Panc1 (cell line): ENCODE data around the gene DOCK8. TPM values are rescaled to one million over a fixed set of nuclear protein-coding genes. Genes with fewer than 3 reads are reported as not detected.

ENCODE experiments used
- ATAC-seq: fragments of 200-7000 bp; cut with Tn5 transposase; 2 replicates; pipeline ENCODE4 v1.9.1; 2020; ENCODE audit warnings: mild to moderate bottlenecking, moderate library complexity
- BruUV-seq: library from RNA; stranded (reverse); fragments of 400-500 nt; replicated peaks from 2 replicates; lab custom pipeline; 2021; lab: Mats Ljungman, UMichigan
- CTCF ChIA-PET: fragments of 300-600 bp; sonication (Branson Sonifier 250); formaldehyde crosslinking; loops from one replicate; lab custom pipeline; 2022; ENCODE audit warnings: antibody characterized with exemption; lab: Charles Lee
- POLR2A ChIA-PET: fragments of 300-600 bp; sonication (Branson Sonifier 250); formaldehyde crosslinking; loops from one replicate; lab custom pipeline; 2022; ENCODE audit warnings: antibody characterized with exemption; lab: Charles Lee
- DNase-seq: peaks from one replicate; pipeline ENCODE4 v3.0.0-alpha.2; 2010; ENCODE audit warnings: low read depth, low spot score
- H3K27ac ChIP-seq: 2 replicates; pipeline ENCODE4 v1.5.1; 2011; ENCODE audit warnings: mild to moderate bottlenecking, low read length, inconsistent platforms
- H3K27me3 ChIP-seq: fragments of 200-500 bp; sonication (Bioruptor generic); 2 replicates; pipeline ENCODE4 v1.6.0; 2014; ENCODE audit warnings: low read length, inconsistent platforms; ENCODE audit not compliant: control insufficient read depth, insufficient read depth
- H3K36me3 ChIP-seq: fragments of 200-500 bp; sonication (Bioruptor generic); 2 replicates; pipeline ENCODE4 v1.5.1; 2014; ENCODE audit warnings: inconsistent platforms, mild to moderate bottlenecking, low read length, moderate library complexity; ENCODE audit not compliant: control insufficient read depth, insufficient read depth
- H3K4me1 ChIP-seq: 2 replicates; pipeline ENCODE4 v1.5.1; 2011; ENCODE audit warnings: inconsistent platforms, mild to moderate bottlenecking, low read length, moderate library complexity; ENCODE audit not compliant: control insufficient read depth, insufficient read depth
- H3K4me3 ChIP-seq, 2 experiments: 2 replicates each; pipeline ENCODE4 v1.5.1; 2011 to 2012; ENCODE audit warnings: low read depth in 2 of 2, low read length in 2 of 2, mild to moderate bottlenecking in 2 of 2, inconsistent platforms in 1 of 2, moderate library complexity in 1 of 2
- H3K9me3 ChIP-seq: fragments of 200-500 bp; sonication (Bioruptor generic); 2 replicates; pipeline ENCODE4 v1.5.1; 2014; ENCODE audit warnings: low read depth, mild to moderate bottlenecking, inconsistent platforms, low read length, moderate library complexity; ENCODE audit not compliant: control insufficient read depth, insufficient read depth
- POLR2AphosphoS5 ChIP-seq: IDR thresholded peaks from 2 replicates; pipeline ENCODE4 v1.6.1; 2012; ENCODE audit warnings: mild to moderate bottlenecking, low read depth, low read length, moderate library complexity
- SIN3A ChIP-seq: IDR thresholded peaks from 2 replicates; pipeline ENCODE4 v1.6.1; 2012; ENCODE audit warnings: low read depth, mild to moderate bottlenecking, low read length, moderate library complexity, borderline replicate concordance; ENCODE audit not compliant: insufficient read depth
- TCF7L2 ChIP-seq: IDR thresholded peaks from 2 replicates; pipeline ENCODE4 v1.6.1; 2011; ENCODE audit warnings: mild to moderate bottlenecking, low read depth, low read length, inconsistent platforms
- in situ Hi-C: cut with HindIII; loops from 2 replicates; pipeline ENCODE4 v1.10.0; 2016; ENCODE audit warnings: low sequenced_read_pairs, low pct_unique_long_range_greater_than_20kb
- intact Hi-C: fragments of 100-400 bp; cut with micrococcal nuclease; formaldehyde crosslinking; loops from one replicate; pipeline ENCODE4 v1.10.0; 2022; ENCODE audit not compliant: unreplicated experiment
- total RNA-seq: library from RNA; stranded (reverse); gene quantifications from one replicate; pipeline ENCODE4 v1.2.1, GENCODE V29; 2021; ENCODE audit not compliant: unreplicated experiment
- TF ChIP-seq, protein P1 (sequence below), 2 experiments: IDR thresholded peaks; 2 replicates each; pipeline ENCODE4 v1.6.1; 2011 to 2012; ENCODE audit warnings: low read depth in 2 of 2, control low read depth in 1 of 2, low read length in 1 of 2, mild to moderate bottlenecking in 1 of 2, moderate library complexity in 1 of 2; ENCODE audit not compliant: insufficient read depth in 1 of 2
- TF ChIP-seq, protein P2 (sequence below): fragments of 450-650 bp; IDR thresholded peaks from 2 replicates; pipeline ENCODE4 v1.5.1; 2017; ENCODE audit warnings: mild to moderate bottlenecking

DOCK8 gene
- total RNA-seq, 1 experiment from 2014 or later: 1.4 TPM

DNA sequence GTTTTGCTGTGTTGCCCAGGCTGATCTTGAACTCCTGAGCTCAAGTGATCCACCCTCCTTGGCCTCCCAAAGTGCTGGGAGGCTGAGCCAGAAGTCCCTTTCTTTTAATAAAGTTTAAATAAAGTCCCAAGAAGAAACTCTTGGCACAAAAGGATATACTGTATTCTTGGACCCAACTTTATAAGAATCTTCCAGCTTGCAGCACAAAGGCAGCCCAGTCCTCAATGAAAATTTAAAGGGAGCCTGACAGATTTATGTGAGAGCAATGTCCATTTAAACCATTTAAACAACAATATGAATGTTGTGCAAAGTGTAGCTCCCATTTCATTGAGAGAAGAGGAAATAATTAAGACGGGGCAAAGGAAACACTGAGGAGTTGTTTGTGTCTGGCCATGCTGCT, 217.0 kb downstream of the DOCK8 start:
- Histone ChIP-seq H3K27ac (no peak overlapping the region), H3K9me3 (no peaks in the 10 kb centered on the region), H3K36me3 (no peaks in the 10 kb centered on the region), H3K4me3 (no peak overlapping the region), H3K4me1 (no peaks in the 10 kb centered on the region), H3K27me3 (no peaks in the 10 kb centered on the region)
- no TSS peak for BruUV-seq
- intact Hi-C loops (no loop called here), in situ Hi-C loops (no loop called here)
- ChIA-PET CTCF (no interaction called here), POLR2A (no interaction called here)
- ATAC-seq: no peak
- no peak for DNase-seq
- no peak for TF ChIP-seq TCF7L2
- no peak for TF ChIP-seq POLR2AphosphoS5
- TF ChIP-seq, protein P1, sequence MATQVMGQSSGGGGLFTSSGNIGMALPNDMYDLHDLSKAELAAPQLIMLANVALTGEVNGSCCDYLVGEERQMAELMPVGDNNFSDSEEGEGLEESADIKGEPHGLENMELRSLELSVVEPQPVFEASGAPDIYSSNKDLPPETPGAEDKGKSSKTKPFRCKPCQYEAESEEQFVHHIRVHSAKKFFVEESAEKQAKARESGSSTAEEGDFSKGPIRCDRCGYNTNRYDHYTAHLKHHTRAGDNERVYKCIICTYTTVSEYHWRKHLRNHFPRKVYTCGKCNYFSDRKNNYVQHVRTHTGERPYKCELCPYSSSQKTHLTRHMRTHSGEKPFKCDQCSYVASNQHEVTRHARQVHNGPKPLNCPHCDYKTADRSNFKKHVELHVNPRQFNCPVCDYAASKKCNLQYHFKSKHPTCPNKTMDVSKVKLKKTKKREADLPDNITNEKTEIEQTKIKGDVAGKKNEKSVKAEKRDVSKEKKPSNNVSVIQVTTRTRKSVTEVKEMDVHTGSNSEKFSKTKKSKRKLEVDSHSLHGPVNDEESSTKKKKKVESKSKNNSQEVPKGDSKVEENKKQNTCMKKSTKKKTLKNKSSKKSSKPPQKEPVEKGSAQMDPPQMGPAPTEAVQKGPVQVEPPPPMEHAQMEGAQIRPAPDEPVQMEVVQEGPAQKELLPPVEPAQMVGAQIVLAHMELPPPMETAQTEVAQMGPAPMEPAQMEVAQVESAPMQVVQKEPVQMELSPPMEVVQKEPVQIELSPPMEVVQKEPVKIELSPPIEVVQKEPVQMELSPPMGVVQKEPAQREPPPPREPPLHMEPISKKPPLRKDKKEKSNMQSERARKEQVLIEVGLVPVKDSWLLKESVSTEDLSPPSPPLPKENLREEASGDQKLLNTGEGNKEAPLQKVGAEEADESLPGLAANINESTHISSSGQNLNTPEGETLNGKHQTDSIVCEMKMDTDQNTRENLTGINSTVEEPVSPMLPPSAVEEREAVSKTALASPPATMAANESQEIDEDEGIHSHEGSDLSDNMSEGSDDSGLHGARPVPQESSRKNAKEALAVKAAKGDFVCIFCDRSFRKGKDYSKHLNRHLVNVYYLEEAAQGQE (IDR thresholded peaks at IDR 0.05; ENCODE audit: insufficient read depth in 1 of 2, low read depth in 2 of 2, low read length in 1 of 2): no peak
- TF ChIP-seq, protein P2, sequence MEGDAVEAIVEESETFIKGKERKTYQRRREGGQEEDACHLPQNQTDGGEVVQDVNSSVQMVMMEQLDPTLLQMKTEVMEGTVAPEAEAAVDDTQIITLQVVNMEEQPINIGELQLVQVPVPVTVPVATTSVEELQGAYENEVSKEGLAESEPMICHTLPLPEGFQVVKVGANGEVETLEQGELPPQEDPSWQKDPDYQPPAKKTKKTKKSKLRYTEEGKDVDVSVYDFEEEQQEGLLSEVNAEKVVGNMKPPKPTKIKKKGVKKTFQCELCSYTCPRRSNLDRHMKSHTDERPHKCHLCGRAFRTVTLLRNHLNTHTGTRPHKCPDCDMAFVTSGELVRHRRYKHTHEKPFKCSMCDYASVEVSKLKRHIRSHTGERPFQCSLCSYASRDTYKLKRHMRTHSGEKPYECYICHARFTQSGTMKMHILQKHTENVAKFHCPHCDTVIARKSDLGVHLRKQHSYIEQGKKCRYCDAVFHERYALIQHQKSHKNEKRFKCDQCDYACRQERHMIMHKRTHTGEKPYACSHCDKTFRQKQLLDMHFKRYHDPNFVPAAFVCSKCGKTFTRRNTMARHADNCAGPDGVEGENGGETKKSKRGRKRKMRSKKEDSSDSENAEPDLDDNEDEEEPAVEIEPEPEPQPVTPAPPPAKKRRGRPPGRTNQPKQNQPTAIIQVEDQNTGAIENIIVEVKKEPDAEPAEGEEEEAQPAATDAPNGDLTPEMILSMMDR: no peak
- TF ChIP-seq SIN3A: no peak

DNA sequence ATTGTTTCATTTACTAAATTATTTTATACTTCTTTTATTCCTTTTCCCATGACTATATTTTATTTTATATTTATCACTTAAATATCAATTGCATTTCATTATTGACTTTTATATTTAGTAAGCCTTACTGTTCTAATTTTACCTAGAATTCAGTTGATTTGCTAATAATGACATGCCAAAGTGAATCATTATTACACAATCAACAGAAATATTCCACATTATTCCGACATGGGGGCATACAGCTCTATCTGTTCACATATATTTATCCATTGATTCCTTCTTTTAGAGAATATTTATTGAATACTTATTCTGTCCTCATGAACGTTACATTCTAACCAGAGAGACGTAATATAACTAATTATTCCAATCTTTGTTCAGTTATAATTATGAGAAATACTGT, 221.8 kb downstream of the DOCK8 start:
- no peaks in the 10 kb centered on the region for H3K9me3 ChIP-seq
- H3K27ac ChIP-seq: no peak overlapping the region
- POLR2A ChIA-PET: no interaction called here
- H3K36me3 ChIP-seq: no peaks in the 10 kb centered on the region
- TF ChIP-seq, protein P2: no peak
- TF ChIP-seq, protein P1 (IDR thresholded peaks at IDR 0.05; ENCODE audit: insufficient read depth in 1 of 2, low read depth in 2 of 2, low read length in 1 of 2): no peak
- no peak for TF ChIP-seq SIN3A
- no peak for TF ChIP-seq TCF7L2
- TF ChIP-seq POLR2AphosphoS5: no peak
- H3K27me3 ChIP-seq: no peaks in the 10 kb centered on the region
- ATAC-seq: no peak
- CTCF ChIA-PET: no interaction called here
- no TSS peak for BruUV-seq
- no peak for DNase-seq
- no peaks in the 10 kb centered on the region for H3K4me1 ChIP-seq
- in situ Hi-C loops (no loop called here), intact Hi-C loops (no loop called here)
- no peak overlapping the region for H3K4me3 ChIP-seq
